RPMI7951 (cell line): Measurements from ENCODE around the gene SIGLEC1. TPM values are rescaled to one million over a fixed set of nuclear protein-coding genes. Genes with fewer than 3 reads are reported as not detected.

Experiments used
- total RNA-seq: library from RNA; depleted of rRNA; stranded (reverse); fragments of >200 nt; shearing (Covaris generic); gene quantifications from 2 replicates; pipeline ENCODE4 v1.2.3, GENCODE V29; 2014; rRNA removed

The SIGLEC1 gene
- total RNA-seq, 1 experiment from 2014 or later, result not detected

Other genes with a start within 250 kb of the SIGLEC1 start
- gene ATRN, start 241.6 kb downstream of the SIGLEC1 start, total RNA-seq, result 28.4 and 30.2 TPM in 2 replicates
- gene GFRA4, start 49.2 kb downstream of the SIGLEC1 start, total RNA-seq, result not detected in 2 replicates
- gene ADAM33, start 30.6 kb downstream of the SIGLEC1 start, total RNA-seq, result 3.0 and 3.6 TPM in 2 replicates
- not detected in 2 replicates for gene HSPA12B, start 20.1 kb upstream of the SIGLEC1 start, total RNA-seq
- gene ADISSP, start 55.2 kb upstream of the SIGLEC1 start, total RNA-seq, result 52.7 and 73.8 TPM in 2 replicates
- gene SPEF1, start 68.8 kb upstream of the SIGLEC1 start, total RNA-seq, result 0.78 TPM in 1 of 2 replicates, not detected in the other
- 65.2 and 122 TPM in 2 replicates for gene CENPB, start 74.1 kb upstream of the SIGLEC1 start, total RNA-seq
- gene CDC25B, start 83.7 kb upstream of the SIGLEC1 start, total RNA-seq, result 133 and 136 TPM in 2 replicates
- gene AP5S1, start 107.9 kb upstream of the SIGLEC1 start, total RNA-seq, result 28.5 and 29.7 TPM in 2 replicates
- gene MAVS, start 134.2 kb upstream of the SIGLEC1 start, total RNA-seq, result 19.3 and 23.4 TPM in 2 replicates
- gene PANK2, start 176.8 kb upstream of the SIGLEC1 start, total RNA-seq, result 60.7 and 79.3 TPM in 2 replicates